Body of pancreas (tissue), 4 donors: ENCODE measurements around the gene MYCBP2.

Source experiments
- POLR2A ChIP-seq, 3 donors: fragments of 450-650 bp; IDR thresholded peaks; one replicate each; pipeline ENCODE4 v1.6.1; 2016; ENCODE audit warnings: antibody characterized with exemption in 3 of 3, mild to moderate bottlenecking in 2 of 3
- TF ChIP-seq, protein P1 (sequence below), 7 experiments: fragments of 450-650 bp in 4 of 7; fragments of 200-600 bp in 3 of 7; sonication (generic) in 3 of 7; IDR thresholded peaks; one replicate each; pipeline ENCODE4 v1.5.1; 2016 to 2019; ENCODE audit warnings: antibody characterized with exemption in 7 of 7

DNA sequence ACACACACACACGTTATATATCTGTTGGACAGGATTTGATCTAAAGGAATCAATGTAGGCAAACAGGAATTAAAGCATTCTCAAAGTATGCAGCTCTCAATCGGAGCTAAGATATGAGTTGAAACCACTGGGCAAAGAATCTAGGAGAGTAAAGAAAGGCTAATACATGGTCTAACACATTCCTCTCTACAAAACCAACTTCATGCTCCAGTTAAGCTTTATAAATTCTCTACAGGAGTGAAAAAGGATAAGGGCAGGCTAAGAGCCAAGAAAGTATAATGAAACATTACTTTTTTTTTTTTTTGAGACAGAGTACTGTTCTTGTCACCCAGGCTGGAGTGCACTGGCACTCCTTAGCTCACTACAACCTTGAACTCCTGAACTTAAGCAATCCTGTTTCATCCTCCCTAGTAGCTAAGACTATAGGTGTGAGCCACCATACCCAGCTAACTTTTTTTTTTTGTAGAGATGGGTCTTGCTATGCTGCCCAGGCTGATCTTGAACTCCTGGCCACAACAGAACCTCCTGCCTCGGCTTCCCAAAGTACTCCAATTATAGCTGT is 310.6 kb downstream of the MYCBP2 start:
- TF ChIP-seq, protein P1, sequence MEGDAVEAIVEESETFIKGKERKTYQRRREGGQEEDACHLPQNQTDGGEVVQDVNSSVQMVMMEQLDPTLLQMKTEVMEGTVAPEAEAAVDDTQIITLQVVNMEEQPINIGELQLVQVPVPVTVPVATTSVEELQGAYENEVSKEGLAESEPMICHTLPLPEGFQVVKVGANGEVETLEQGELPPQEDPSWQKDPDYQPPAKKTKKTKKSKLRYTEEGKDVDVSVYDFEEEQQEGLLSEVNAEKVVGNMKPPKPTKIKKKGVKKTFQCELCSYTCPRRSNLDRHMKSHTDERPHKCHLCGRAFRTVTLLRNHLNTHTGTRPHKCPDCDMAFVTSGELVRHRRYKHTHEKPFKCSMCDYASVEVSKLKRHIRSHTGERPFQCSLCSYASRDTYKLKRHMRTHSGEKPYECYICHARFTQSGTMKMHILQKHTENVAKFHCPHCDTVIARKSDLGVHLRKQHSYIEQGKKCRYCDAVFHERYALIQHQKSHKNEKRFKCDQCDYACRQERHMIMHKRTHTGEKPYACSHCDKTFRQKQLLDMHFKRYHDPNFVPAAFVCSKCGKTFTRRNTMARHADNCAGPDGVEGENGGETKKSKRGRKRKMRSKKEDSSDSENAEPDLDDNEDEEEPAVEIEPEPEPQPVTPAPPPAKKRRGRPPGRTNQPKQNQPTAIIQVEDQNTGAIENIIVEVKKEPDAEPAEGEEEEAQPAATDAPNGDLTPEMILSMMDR (IDR thresholded peaks at IDR 0.05), result no peak
- no peak for TF ChIP-seq POLR2A (IDR thresholded peaks at IDR 0.05)
